ENCODE results near the gene NLN.
"Not testable (repeated sequence)": the region's sequence is repeated elsewhere in the genome, so short reads cannot be mapped to it uniquely, and the experiment has no call there.

Gene NLN

DNA sequence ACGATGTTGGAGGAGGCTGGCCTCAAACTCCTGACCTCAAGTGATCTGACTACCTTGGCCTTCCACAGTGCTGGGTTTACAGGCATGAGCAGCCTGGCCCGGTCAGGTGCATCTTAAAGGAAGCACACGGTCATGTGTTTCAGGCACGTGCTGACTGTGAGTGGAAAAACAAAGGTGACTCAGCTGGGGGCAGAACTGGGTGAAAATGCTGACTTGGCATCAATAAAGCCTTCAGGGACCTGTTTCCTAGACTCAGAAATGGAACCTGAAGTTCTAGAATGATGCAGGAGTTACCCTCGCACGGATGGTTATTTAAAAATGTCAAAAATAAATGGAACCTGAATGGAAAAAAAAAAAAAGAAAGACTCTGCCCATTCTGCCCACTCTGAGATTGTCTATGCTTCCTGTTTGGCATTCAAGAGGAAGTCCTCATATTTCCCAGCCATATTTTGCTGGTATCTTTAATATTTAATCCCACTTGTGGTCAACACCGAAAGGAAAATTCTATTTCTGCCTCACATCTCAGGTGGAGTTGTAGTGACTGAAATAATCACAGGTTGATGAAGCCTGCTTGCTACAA lies 12.3 kb downstream of the NLN start:
- not testable (repeated sequence) for DNase-seq

DNA sequence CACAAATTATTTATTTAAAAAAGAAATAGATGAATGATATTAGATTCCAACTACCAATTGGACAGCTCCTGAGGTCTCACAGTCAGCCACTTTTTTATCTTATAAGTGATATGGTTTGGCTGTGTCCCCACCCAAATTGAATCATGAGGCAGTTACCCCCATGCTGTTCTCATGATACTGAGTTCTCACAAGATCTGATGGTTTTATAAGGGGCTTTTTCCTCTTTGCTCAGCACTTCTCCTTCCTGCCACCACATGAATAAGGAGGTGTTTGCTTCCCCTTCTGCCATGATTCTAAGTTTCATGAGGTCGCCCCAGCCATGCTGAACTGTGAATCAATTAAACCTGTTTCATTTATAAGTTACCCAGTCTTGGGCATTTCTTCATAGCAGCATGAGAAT lies 12.9 kb downstream of the NLN start:
- no peak for DNase-seq

DNA sequence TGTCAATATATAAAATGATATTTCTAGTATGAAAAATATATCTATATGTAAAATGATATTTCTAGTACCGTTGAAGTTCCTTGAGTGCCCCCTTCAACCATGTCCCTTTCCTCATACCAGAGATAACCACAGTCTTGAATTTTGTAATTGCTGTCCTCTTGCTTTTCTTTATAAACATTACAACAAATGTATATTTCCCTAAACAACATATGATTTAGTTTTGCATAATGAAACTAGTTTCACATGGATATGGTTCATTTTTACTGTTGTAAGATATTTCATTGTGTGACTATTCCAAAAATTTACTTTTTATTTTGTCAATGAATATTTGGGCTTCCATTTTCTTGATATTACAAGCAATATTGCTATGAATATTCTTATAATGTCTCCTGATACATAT lies 14.0 kb downstream of the NLN start:
- DNase-seq, result no peak

DNA sequence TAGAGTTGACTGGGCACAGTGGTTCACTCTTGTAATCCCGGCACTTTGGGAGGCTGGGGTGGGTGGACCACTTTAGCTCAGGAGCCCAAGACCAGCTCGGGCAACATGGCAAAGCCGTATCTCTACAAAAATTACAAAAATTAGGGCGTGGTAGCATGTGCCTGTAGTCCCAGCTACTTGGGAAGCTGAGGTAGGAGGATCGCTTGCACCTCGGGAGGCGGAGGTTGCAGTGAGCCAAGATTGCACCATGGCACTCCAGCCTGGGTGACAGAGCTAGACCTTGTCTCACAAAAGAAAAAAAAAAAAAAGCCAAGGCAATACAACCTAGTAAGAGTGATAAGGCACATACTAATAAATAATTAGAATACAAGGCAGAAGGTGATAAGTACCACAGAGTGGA lies 15.8 kb downstream of the NLN start:
- no peak for DNase-seq

DNA sequence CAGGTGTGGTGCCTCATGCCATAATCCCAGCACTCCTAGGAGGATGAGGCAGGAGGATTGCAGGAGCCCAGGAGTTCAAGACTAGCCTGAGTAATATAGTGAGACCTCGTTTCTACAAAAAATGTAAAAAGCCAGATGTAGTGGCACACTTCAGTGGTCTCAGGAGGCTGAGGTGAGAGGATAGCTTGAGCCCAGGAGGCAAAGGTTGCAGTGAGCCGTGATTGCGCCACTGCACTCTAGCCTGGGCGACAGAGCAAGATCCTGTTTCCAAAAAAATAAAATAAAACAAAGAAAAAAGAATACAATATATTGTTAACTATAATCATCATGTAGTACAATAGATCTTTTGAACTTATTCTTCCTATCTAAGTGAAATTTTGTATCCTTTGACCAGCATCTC lies 16.3 kb downstream of the NLN start:
- DNase-seq, result no peak

DNA sequence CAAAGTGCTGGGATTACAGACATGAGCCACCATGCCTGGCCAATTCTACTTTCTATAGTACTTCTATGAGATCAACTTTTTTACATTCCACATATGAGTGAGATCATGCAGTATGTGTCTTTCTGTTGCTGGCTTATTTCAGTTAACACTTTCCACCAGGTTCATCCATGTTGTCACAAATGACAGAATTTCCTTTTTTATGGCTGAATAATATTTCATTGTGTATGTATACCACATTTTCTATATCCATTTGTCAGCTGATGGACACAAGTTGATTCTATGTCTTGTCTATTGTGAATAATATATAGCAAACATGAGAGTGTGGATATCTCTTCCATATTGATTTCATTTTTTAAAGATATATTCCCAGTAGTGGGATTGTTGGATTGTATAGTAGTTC lies 17.2 kb downstream of the NLN start:
- no peak for DNase-seq

DNA sequence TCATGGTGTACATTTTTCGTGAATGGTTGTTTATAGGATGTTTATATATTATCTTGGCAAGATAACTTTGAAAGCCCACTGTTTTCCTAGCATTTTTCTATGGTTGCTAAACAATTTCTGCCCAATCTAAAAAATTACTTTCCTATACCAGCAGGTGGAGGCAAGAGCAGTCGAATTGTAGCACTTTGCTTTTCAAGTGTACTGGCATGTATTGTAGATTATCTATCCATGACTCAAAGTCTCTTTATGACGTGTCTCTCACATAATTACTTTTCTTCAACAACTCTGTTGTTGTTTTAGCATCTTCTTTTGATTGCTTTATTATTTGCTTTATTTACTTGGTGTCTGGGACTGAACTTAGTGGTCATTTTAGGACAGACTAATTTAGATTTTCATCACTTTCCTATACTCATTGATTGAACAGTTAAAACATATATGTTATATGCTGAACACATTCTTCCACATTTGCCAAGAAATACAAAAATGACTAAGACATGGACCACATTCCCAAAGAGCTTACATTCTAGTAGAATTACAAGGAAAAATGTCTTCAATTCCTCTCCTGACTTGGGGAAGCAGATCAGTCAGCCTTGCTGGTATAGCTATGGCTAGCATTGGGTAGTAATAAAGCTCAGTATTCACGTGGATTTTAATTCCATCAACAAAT lies 20.7 kb downstream of the NLN start:
- peak in 1 of 2 experiments; percentile 26 for DNase-seq

DNA sequence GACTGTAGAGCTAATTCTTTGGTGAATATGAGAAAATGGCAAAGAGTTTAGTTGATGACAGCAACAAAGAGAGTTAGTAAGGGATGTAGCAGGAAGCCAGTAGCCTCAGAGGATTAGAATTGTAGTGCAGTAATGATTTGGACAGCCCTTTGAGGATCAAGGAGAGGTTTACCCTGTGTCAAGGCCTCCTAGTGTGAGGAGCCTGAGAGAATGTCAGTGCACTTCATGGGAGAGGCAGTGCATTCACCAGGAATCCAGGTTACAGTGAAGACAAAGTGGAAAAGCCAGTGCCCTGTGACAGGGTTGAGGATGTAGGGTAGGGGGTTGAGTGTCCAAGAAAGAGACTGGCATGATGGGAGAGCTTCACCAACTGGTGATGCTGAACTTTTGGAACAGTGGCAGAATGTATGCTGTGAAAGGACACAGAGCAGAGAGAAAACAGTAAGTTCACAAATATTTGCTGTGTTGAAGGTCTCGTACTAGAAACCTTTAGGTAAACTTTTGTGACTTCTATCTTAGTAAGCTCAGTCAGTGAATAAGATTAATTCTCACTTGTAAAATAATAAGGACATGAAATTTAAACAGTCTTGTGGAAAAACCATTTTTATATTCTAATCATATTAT lies 27.3 kb downstream of the NLN start:
- no peak for DNase-seq

DNA sequence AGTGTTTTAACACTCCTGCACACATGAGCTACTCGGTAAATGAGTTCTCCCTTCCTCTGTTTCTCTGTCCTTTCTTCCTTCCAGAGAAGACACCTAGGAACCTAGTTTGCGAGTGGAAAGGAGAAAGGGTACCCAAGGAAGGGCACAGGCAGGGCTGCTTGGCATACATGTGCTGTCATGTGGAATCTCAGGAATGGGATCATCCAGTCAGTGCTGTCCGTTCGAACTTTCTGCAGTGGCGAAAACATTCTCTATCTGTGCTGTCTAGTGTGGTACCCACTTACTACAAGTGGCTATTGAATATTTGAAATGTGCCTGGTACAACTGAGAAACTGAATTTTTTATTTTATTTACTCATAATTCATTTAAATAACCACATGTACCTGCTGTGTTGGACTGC lies 28.0 kb downstream of the NLN start:
- no peak for DNase-seq

DNA sequence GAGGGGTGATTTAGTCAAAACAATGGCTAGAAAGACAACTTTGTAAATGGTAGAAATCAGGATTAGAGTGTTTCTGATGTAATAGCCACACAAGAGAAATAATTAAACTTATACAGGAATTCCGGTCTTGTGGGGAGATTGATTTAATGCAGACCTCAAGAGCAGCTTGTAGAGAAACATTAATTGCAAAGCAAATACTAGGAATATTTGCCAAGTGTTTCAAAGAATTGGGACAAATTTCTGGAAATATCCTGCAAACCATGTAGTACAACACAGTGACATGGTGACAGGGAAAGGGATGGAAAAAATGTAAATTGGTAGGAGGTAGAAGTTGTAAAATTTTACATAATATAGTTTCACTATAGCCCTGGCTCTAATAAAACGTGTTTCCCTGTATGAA lies 28.9 kb downstream of the NLN start:
- no peak for DNase-seq

DNA sequence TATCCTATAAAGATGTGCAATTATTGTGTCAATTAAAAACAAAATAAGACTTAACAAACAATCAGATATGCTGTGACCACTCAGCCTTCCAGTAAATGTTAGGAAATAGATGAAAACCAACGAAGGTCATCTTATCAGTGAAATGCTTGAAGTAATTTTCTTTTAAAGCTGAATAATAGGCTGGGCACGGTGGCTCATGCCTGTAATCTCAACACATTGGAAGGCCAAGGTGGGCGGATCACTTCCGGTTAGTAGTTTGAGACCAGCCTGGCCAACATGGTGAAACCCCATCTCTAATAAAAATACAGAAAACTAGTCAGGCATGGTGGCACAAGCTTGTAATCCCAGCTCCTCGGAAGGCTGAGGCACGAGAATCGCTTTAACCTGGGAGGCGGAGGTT lies 31.2 kb downstream of the NLN start:
- no peak for DNase-seq

DNA sequence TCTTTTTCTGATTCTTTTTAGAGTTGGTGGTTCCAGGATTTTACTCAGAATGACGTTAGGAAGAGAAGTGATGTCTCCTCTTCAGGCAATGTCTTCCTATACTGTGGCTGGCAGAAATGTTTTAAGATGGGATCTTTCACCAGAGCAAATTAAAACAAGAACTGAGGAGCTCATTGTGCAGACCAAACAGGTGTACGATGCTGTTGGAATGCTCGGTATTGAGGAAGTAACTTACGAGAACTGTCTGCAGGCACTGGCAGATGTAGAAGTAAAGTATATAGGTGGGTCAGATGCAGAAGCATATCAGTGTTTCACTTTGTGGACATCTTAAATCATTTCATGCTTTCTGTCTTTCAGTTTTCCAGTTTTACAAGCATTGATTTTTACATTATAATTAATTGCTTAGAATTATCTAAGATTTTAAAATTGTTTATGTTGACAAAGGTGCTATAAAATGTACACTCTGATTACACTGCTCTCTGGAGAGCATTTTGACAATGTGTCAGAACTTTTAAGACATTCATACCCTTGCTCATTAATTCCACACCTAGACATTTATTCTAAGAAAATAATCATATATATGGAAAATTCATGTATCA lies 36.6 kb downstream of the NLN start:
- no peak for DNase-seq

DNA sequence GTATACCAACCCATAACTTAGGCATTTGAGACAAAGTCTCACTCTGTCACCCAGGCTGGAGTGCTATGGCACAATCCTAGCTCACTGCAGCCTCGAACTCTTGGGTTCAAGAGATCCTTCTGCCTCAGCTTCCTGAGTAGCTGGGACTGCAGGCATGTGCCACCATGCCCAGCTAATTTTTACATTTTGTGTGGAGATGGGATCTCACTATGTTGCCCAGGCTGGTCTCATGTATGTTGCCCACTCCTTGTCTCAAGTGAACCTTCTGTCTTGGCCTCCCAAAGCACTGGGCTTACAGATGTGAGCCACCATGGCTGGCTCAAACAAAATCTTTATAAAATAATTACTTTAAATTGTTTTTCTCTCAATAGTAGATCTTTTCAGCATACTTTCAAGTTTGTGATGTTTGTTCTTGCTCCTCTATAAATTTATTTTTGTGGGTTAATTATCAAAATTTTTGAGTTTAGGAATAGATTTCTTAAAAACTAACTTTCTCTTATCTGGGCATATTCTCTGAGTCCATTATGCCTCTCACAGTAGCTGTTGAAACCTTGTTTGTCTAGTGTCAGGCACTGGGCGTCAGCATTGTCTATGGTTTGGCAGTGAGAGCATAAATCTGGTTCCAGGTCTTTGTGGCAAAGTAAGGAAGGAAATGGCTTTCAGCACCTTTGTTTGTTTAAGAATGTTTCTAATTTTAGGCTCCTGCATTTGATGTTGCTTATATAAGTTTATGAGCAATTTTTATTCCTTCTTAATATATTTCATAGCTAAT lies 38.7 kb downstream of the NLN start:
- peak; percentile 35 to 67 for DNase-seq

DNA sequence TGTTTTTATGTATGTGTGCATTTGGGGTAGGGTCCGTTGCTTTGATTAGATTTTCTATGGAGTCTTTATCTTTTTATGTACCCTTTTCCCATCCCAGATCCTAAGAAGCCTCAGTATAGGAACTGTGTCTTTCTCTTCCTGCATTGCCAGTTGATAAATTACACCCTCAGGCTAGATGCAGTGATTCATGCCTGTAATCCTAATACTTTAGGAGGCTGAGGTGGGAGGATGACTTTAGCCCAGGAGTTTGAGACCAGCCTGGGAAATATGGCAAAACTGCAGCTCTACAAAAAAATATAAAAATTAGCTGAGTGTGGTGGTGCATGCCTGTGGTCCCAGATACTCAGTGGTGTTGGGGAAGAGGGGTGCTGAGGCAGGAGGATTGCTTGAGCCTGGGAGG lies 40.2 kb downstream of the NLN start:
- no peak for DNase-seq

DNA sequence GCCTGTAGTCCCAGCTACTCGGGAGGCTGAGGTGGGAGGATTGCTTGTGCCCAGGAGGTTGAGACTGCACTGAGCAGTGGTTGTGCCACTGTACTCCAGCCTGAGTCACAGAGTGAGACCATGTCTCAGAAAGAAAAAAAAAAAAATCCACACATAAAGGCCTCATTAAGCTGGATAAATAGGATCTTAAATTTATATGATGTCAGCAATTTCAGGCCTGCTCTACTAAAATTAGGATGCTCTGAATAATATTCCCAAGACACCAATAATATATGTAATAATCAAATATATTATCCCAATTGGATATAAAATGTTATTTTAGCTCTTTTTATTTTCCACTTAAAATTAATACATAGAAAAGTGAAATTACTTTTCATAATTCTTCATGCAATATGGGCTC lies 43.6 kb downstream of the NLN start:
- no peak for DNase-seq

DNA sequence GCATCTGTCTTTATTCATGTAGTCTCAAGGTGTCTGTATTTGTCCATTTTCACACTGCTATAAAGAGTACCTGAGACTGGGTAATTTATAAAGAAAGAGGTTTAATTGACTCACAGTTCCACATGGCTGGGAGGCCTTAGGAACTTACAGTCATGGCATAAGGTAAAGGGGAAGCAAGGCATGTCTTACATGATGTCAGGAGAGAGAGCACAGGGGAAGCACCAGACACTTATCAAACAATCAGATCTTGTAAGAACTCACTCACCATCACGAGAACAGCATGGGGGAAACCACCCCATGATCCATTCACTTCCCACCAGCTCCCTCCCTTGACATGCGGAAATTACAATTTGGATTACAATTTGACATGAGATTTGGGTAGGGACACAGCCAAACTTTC lies 44.2 kb downstream of the NLN start:
- DNase-seq, result no peak

DNA sequence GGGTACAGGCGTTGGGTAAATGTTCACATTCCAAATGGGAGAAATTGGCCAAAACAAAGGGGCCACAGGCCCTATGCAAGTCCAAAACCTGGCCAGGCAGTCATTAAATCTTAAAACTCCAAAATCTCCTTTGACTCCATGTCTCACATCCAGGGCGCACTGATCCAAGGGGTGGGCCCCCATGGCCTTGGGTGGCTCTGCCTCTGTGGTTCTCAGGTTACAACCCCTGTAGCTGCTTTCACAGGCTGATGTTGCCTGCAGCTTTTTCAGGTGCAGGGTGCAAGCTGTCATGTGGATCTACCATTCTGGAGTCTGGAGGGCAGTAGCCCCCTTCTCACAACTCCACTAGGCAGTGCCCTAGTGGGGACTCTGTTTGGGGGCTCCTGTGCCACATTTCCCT lies 44.8 kb downstream of the NLN start:
- DNase-seq, result no peak

DNA sequence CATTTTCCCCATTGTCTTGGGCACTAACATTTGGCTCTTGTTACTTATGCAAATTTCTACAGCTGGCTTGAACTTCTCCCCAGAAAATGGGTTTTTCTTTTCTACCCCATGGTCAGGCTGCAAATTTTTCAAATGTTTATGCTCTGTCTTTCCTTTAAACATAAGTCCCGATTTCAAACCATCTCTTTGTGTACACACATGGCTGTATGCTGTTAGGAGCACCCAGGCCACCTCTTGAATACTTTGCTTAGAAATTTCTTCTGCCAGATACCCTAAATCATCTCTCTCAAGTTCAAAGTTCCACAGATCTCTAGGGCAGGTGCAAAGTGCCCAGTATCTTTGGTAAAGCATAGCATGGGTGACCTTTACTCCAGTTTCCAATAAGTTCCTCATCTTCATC lies 45.6 kb downstream of the NLN start:
- no peak for DNase-seq

DNA sequence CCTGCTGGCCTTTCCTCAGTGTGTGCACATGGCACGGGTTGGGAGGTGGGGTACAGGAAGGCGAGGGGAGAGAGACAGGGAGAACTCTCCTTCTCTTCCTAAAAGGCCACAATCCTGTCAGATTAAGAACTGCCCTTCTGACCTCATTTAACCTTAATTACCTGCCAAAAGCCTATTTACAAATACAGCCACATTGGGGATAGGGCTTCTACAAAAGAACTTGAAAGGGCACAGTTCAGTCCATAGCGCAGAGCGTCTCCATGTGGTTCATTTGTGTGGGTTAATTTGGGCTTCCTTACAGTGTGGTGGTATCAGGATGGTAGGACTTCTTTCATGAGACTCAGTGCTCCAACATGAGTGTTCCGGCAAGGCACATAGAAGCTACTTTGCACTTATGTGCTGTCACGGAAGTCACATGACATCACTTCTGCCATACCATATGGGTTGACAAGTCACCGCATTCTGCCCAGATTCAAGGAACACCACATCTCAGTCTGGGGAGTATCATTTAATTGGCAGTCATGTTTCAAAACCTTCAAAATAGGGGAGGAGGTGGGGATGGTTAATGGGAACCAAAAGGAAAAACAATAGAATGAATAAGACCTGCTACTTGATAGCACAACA lies 46.8 kb downstream of the NLN start:
- no peak for DNase-seq

DNA sequence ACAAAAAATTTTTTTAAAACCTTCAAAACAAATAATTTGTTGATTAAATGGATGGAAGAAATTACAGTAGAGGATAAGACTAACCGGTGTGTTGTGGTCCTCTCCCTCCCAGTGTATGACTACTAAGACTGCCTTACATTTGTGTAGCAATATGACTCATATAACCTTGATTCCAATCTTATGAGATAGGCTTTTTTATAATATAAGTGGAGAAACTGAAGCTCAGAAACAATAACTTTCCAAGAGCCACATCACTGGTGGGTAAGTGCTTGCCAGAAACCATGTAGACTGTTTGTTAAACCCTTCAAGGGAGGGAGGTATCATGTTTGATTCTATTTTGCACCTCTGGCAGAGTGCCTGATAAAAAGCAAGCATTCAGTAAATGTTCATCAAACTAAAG lies 47.5 kb downstream of the NLN start:
- DNase-seq, result no peak

DNA sequence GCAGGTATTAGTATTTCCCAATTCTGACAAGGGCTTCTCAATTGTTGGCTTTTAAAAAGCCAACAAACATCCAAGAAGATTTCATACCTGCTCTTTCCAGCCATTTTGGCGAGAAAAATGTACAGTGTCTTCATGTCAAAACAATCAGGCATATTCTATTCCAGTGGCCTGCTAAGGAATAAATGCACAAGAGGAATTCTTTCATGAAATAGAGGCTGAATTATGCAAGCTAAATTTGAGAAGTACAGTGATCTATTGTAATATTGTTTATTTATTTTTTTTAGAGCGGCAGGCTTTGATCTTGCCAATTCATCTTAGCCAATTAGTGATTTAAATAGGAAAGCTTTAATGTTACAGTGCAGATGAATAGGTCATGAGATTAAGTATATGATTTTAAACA lies 49.3 kb downstream of the NLN start:
- DNase-seq, result no peak

DNA sequence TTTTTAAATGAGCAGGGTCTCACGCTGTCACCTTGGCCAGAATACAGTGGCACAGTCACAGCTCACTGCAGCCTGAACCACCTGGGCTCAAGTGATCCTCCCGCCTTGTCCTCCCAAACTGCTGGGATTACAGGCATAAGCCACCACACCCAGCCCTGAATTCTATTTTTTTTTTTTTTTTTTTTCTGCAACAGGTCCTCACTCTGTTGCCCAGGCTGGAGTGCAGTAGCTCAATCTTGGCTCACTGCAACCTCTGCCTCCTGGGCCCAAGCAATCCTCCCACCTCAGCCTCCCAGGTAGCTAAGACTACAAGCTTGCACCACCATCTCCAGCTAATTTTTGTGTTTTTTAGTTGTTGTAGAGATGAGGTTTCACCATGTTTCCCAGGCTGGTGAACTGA lies 51.0 kb downstream of the NLN start:
- not testable (repeated sequence) for DNase-seq

DNA sequence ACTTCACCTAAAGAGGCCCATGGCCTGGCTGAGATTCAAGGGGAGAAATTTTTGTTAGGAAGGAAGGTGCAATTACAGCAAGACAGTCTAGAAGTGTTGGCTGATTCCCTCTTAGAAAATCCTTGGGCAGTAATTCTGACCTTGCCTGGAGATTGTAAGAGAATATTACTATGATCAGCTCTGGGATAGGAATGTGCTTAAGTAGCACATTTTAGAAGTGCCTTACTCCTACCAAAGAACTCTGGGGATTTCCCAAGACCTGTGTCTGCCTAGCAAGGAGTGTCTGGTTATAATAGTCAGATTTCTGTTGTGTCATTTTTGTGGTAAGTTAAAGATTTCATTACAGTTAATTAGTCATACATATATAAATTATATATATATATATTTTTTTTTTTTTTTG lies 52.3 kb downstream of the NLN start:
- DNase-seq, result no peak
